GM08714 (cell line): ENCODE data around the gene KCNAB1.

Experiments used
- H3K4me3 ChIP-seq: fragments of 200-500 bp; sonication (Bioruptor generic); 2 replicates; pipeline ENCODE4 v1.5.1; 2014; ENCODE audit warnings: mild to moderate bottlenecking, low read length, inconsistent platforms
- ZNF274 ChIP-seq: IDR thresholded peaks from 2 replicates; pipeline ENCODE4 v1.6.1; 2012; ENCODE audit warnings: mild to moderate bottlenecking, low read depth, low read length

KCNAB1 gene

GRCh38 chr3:156404217-156404616, 283.8 kb downstream of the KCNAB1 start:
- TF ChIP-seq ZNF274 = no peak
- H3K4me3 ChIP-seq = no peak overlapping the region

- no peak for TF ChIP-seq ZNF274
- H3K4me3 ChIP-seq = no peak overlapping the region
Measured at GRCh38 chr3:156406393-156406792, 286.0 kb downstream of the KCNAB1 start.

- TF ChIP-seq ZNF274 = no peak
- no peak overlapping the region for H3K4me3 ChIP-seq
Measured at GRCh38 chr3:156407617-156408225, 287.3 kb downstream of the KCNAB1 start.

GRCh38 chr3:156409694-156410093, 289.3 kb downstream of the KCNAB1 start:
- H3K4me3 ChIP-seq = no peak overlapping the region
- no peak for TF ChIP-seq ZNF274

- no peak overlapping the region for H3K4me3 ChIP-seq
- TF ChIP-seq ZNF274 = no peak
Measured at GRCh38 chr3:156412600-156412999, 292.2 kb downstream of the KCNAB1 start.

GRCh38 chr3:156413293-156413892, 293.0 kb downstream of the KCNAB1 start:
- TF ChIP-seq ZNF274 = no peak
- H3K4me3 ChIP-seq = no peak overlapping the region

GRCh38 chr3:156416846-156417558, 296.6 kb downstream of the KCNAB1 start:
- no peak for TF ChIP-seq ZNF274
- no peak overlapping the region for H3K4me3 ChIP-seq

GRCh38 chr3:156417559-156418132, 297.3 kb downstream of the KCNAB1 start:
- TF ChIP-seq ZNF274 = no peak
- no peak overlapping the region for H3K4me3 ChIP-seq

- H3K4me3 ChIP-seq = no peak overlapping the region
- no peak for TF ChIP-seq ZNF274
Measured at GRCh38 chr3:156418428-156418827, 298.1 kb downstream of the KCNAB1 start.

GRCh38 chr3:156421534-156421933, 301.2 kb downstream of the KCNAB1 start:
- TF ChIP-seq ZNF274 = no peak

GRCh38 chr3:156424758-156425157, 304.4 kb downstream of the KCNAB1 start:
- no peak overlapping the region for H3K4me3 ChIP-seq
- no peak for TF ChIP-seq ZNF274

More at GRCh38 chr3:156421534-156421933, 301.2 kb downstream of the KCNAB1 start:
- H3K4me3 ChIP-seq = no peak overlapping the region

GRCh38 chr3:156425651-156426050, 305.3 kb downstream of the KCNAB1 start:
- no peak for TF ChIP-seq ZNF274
- no peak overlapping the region for H3K4me3 ChIP-seq

GRCh38 chr3:156429125-156429524, 308.7 kb downstream of the KCNAB1 start:
- TF ChIP-seq ZNF274 = no peak

GRCh38 chr3:156431334-156432124, 311.2 kb downstream of the KCNAB1 start:
- H3K4me3 ChIP-seq = no peak overlapping the region
- TF ChIP-seq ZNF274 = no peak

More at GRCh38 chr3:156429125-156429524, 308.7 kb downstream of the KCNAB1 start:
- H3K4me3 ChIP-seq = no peak overlapping the region

GRCh38 chr3:156432563-156432962, 312.2 kb downstream of the KCNAB1 start:
- H3K4me3 ChIP-seq = no peak overlapping the region
- TF ChIP-seq ZNF274 = no peak
